Measurements from ENCODE around the gene TANGO2.

TANGO2 gene

GRCh38 chr22:20076627-20077172 lies 55.8 kb downstream of the TANGO2 start:
- DNase-seq (ENCODE audit: extremely low spot score, insufficient read length, low read depth) = no peak
- FAIRE-seq = no peak

GRCh38 chr22:20079745-20080444 lies 59.0 kb downstream of the TANGO2 start, which contains the start of gene DGCR8:
TSS of gene DGCR8 (plus strand) at chr22:20080241. CDS start at chr22:20085964, 5,723 bp downstream.
- DNase-seq (ENCODE audit: extremely low spot score, insufficient read length, low read depth) = peak; percentile 92
- FAIRE-seq = peak; percentile 75

- FAIRE-seq (no peak), DNase-seq (ENCODE audit: extremely low spot score, insufficient read length, low read depth) (peak; percentile 64)
These were observed 59.5 kb downstream of the TANGO2 start for GRCh38 chr22:20080445-20080775.

- DNase-seq (ENCODE audit: extremely low spot score, insufficient read length, low read depth) (no peak), FAIRE-seq (no peak)
These were observed 60.1 kb downstream of the TANGO2 start for GRCh38 chr22:20080776-20081654.

DNA sequence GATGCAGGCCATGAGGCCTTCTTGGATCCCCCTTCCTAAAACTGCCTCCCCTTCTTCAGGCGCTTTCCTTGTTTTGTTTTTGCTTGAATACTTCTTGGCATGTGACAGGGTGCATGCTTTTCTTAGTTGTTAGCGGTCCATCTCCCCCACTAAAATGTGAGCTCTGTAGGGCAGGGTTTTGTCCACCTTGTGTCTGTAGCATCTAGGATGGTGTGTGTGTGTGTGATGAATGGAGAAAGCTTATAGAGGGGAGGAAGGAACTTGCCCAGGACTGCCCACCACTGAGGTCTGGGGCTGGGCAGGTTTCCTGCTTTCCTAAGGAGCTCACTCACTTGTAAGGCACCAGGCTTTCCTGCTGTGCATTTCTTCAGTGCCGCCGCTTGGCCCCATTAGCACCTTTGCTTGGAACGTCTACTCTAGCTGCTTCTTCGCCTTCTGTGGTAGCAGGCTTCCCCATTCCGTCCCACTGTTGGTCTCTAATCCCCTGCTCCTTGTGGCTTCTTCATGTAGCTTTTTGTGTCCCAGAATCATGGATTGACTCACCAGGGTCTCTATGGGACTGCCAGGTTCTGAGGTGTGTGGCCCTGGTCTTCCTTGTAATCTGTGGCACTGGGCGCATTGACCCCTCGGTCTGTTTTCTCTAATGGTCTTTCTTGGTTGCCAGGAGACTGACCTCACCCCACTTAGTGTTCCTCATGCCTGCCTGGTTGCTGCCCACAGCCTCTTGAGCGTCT lies 62.4 kb downstream of the TANGO2 start:
- FAIRE-seq = no peak
- no peak for DNase-seq (ENCODE audit: extremely low spot score, insufficient read length, low read depth)

GRCh38 chr22:20083891-20084546 lies 63.1 kb downstream of the TANGO2 start:
- FAIRE-seq = no peak
- DNase-seq (ENCODE audit: extremely low spot score, insufficient read length, low read depth) = no peak

- no peak for FAIRE-seq
These were observed 63.9 kb downstream of the TANGO2 start for GRCh38 chr22:20084547-20085413.

GRCh38 chr22:20085651-20086050 lies 64.7 kb downstream of the TANGO2 start:
- DNase-seq (ENCODE audit: extremely low spot score, insufficient read length, low read depth) (no peak), FAIRE-seq (no peak)

More at GRCh38 chr22:20084547-20085413, 63.9 kb downstream of the TANGO2 start:
- no peak for DNase-seq (ENCODE audit: extremely low spot score, insufficient read length, low read depth)

GRCh38 chr22:20086101-20086599 lies 65.2 kb downstream of the TANGO2 start:
- FAIRE-seq (no peak), DNase-seq (ENCODE audit: extremely low spot score, insufficient read length, low read depth) (no peak)

DNA sequence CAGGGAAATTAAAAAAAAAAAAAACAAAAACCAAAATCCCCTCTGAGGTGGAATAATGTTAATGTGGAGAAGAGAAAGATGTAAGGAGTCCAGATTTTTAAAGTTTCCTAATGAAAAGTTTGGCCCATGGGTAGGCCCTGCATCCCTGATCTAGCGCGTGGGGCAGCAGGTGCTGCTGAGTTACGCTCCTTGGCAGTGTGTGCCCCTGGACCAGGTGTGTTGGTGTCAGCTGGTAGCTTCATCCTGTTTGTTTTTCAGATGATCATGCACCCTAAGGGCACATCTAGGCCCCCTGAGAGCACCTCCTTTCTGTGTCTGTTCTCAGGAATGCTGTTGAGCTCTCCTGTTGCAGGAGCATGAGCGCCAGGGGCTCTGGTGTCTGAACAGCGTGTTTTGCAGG lies 65.9 kb downstream of the TANGO2 start:
- FAIRE-seq (no peak), DNase-seq (ENCODE audit: extremely low spot score, insufficient read length, low read depth) (no peak)

- FAIRE-seq (no peak), DNase-seq (ENCODE audit: extremely low spot score, insufficient read length, low read depth) (no peak)
These were observed 66.7 kb downstream of the TANGO2 start for GRCh38 chr22:20087319-20088262.

GRCh38 chr22:20088263-20088648 lies 67.3 kb downstream of the TANGO2 start:
- DNase-seq (ENCODE audit: extremely low spot score, insufficient read length, low read depth) (no peak), FAIRE-seq (no peak)

DNA sequence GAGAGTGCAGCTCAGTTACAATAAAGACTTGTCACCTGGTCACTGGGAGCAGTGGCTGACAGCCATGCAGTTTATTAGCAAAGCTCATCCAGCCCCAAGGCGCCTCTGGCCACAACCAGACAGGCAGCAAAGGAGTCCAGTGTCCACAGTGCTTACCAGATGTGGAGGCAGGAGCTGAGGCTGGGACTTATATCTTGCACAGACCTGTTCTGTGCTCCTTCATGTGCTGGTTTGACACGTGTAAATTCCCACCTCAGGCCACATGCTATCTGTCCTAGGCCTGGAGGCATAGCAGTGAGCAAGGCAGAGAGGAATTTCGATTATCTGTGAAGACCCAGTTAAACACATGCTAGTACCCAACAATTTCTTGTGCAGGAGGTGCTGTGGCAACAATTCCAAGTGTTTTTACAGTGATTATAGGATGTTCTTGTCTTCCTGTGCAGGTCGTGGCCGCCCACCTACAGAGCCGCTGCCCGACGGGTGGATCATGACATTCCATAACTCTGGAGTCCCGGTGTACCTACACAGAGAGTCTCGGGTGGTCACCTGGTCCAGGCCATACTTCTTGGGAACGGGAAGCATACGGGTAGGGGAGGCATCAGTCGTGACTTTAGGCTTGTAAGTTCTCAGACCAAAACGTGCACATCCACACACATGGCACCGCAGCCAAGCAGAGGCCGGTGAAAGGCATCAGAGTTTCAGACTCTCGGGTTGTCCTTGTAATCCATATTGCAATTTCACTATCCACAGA lies 68.5 kb downstream of the TANGO2 start:
- FAIRE-seq (no peak), DNase-seq (ENCODE audit: extremely low spot score, insufficient read length, low read depth) (no peak)

DNA sequence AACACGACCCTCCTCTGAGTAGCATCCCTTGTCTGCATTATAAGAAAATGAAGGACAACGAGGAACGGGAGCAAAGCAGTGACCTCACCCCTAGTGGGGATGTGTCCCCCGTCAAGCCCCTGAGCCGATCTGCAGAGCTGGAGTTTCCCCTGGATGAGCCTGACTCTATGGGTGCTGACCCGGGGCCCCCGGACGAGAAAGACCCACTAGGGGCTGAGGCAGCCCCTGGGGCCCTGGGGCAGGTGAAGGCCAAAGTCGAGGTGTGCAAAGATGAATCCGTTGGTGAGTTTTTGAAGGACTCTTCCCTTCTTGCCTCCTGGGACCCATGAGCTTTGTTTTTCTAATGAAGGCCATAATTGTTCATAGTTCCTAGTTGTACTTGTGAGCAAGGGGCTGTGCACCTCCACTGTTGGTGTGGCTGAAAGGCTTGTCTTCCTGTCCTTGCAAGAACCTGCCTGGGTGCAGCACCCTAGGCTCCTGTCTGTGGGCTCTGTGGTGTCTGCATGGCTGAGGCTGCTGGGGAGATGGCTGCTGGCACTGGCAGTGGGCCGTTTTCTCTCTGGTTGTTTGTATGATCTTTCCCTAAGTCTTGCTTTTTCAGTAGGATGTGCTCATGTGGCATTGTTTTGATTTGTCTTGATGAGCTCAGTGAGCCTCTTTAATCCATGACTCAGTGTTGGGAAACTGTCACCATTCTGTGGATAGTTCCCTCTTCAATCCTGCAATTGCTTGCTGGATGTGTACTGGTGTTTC lies 69.2 kb downstream of the TANGO2 start:
- DNase-seq (ENCODE audit: extremely low spot score, insufficient read length, low read depth) (no peak), FAIRE-seq (no peak)

GRCh38 chr22:20090730-20091240 lies 69.9 kb downstream of the TANGO2 start:
- DNase-seq (ENCODE audit: extremely low spot score, insufficient read length, low read depth) (no peak), FAIRE-seq (no peak)
